NCI-H2081 treated with DMSO at 0.1 percent for 48 hours (cell line): Measurements from ENCODE around the gene DNAAF5.

ENCODE experiments used
- DNase-seq: peaks from one replicate; lab custom pipeline; 2025; lab: John Stamatoyannopoulos, UW

Gene DNAAF5

GRCh38 chr7:815284-816216, 89.1 kb downstream of the DNAAF5 start:
- DNase-seq = no peak

- peak; percentile 89 for DNase-seq
Measured at GRCh38 chr7:816300-816750, 89.8 kb downstream of the DNAAF5 start.

DNA sequence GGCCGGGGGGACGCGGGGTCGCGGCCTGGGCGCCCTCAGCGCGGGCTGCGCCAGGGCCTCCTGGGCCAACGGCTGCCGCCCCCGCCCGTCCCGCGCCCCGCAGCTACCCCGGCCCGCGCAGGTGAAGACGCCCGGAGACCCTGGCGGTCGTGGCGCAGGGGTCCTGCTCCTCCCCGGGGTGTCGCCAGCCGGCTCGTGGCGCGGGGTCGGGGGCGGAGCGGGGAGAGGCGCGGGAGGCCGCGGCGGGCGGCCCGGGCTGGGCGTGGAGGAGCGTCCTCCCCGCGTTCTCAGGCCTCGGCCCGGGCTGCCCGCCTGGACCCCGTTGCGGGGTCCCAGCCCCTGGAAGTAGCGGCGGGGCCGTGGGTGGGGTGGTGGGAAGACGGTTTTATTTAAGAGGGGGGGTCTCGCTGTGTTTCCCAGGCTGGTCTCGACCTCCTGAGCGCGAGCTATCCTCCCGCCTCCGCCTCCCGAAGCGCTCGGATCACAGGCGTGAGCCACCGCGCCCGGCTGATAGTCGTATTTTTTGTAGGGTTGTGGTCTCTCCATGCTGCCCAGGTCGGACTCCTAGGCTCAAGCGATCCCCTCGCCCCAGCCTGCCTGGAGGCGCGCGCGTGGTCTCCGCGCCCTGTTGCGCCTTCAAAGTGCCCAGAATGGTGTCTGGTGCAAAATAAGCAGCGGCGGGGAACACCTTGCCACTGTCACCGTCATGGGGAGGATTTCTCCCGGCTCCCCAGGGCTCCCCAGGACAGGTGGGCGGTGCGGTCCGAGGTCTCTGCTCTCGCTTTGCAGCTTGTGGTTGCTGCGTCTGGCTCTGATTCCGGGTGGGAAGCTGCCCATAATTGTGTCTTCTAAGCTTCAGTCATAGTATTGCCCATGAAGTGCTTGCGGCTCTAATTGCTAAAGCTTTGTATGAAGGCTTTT, 90.5 kb downstream of the DNAAF5 start:
- no peak for DNase-seq

- no peak for DNase-seq
Measured at GRCh38 chr7:818031-818699, 91.7 kb downstream of the DNAAF5 start.

DNA sequence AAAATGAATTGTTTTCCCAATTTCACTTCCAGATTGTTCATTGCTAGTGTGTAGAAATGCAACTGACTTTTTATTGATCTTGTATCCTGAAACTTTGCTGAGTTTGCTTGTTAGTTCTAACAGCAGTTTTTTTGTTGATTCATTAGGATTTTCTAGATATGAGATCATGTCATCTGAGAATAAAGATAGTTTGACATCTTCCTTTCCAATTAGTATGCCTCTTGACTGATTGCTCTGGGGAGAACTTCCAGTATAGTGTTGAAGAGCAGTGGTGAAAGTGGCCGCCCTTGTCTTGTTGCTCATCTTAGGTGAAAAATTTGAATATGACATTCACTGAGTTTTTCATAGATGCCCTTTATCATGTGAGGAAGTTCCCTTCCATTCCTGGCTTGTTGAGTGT, 93.8 kb downstream of the DNAAF5 start:
- no peak for DNase-seq

- no peak for DNase-seq
Measured at GRCh38 chr7:821688-822087, 95.2 kb downstream of the DNAAF5 start.

DNA sequence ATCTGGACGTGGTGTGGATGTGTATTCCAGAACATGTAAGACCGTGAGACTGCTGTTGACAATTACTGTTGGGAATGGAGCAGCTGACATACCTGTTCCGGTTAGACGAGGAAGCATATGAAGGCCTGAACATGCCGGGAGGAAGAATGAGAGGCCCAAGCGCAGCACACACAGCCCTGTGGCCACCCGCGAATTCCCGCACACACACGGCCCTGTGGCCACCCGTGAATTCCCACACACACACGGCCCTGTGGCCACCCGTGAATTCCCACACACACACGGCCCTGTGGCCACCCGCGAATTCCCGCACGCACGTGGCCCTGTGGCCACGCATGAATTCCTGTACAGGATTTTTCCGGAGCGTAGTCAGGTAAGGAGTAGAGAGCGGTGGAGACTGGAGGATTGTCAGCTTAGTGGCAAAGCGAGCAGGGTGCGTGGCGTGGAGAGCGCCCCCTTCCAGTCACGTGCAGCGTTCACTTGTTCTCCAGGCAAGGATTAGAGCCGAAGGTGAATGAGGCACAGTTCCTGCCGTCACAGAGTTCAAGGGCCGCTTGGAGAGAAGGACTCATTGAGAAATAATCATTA, 96.3 kb downstream of the DNAAF5 start:
- DNase-seq = no peak

DNA sequence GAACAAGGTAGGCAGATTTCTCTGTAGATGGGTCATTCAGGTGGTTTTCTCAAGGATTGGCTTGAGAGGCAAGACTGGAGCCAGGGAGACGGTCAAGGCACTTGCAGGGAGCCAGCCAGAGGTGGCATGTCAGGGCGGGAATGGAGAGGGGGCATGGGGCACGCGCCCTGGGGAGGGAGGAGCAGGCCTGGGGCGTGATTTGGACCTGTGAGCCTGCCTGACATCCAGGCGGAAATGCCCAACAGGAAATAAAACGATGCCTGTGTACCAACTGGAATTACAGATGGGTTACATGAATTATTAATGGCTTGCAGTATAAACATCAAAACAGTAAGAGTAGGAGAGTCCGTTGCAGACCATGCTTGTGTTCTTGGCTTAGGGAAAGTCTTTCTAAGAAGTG, 97.2 kb downstream of the DNAAF5 start:
- DNase-seq = no peak

- DNase-seq = no peak
Measured at GRCh38 chr7:824081-824480, 97.6 kb downstream of the DNAAF5 start.

DNA sequence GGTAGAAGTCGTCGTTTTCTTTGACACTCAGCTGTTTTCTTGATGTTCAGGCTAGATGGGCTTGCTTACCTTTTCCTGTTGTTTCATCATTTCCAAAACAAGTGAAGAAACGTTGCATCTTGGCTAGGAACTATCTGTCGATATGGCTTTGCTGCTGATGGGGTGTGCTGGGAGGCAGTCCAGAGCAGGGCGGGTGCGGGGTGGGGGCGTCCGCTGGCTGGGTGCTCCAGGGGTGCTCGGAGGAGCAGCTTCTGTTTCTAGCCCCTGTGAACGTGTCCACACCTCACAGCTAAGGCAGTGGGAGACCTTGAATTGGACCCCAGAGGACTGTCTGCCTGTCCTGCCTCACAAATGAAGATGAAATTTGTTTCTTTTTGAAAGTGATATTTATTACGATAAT, 98.2 kb downstream of the DNAAF5 start:
- DNase-seq = no peak

- DNase-seq = no peak
Measured at GRCh38 chr7:825386-825785, 98.9 kb downstream of the DNAAF5 start.

DNA sequence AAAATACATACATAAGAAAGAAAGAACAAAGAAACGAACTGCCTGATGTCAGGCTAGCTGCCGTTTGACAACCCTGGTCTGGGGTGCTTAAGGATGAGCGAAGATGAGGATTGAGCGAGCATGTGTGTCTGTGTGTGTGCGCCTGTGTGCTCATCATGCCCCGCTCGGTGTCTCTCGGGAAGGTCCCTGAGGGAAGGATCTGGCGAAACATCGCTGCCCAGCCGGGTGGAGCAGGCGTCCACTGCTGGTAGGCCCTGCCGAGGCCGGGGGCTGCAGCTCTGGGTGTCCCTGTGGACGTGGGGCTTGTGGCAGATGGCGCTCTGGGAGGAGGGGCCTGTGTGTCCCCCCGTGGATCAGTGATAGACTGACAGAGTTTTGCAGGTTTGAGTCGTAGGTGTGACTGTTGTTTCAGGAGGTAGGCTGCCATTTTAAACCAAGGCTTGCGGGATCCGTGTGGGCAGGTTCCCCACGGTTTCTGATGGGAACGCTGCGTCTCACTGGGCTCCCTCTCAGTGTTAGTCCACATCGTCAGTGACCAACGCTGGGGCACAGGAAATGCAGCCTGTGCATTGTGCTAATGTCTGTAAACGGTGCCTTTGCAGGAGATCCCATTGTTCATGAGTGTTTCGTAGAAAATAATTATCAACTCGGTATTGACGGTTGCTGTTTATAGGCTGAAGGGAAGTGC, 99.9 kb downstream of the DNAAF5 start:
- no peak for DNase-seq

GRCh38 chr7:828793-829561, 102.5 kb downstream of the DNAAF5 start:
- DNase-seq = no peak

DNA sequence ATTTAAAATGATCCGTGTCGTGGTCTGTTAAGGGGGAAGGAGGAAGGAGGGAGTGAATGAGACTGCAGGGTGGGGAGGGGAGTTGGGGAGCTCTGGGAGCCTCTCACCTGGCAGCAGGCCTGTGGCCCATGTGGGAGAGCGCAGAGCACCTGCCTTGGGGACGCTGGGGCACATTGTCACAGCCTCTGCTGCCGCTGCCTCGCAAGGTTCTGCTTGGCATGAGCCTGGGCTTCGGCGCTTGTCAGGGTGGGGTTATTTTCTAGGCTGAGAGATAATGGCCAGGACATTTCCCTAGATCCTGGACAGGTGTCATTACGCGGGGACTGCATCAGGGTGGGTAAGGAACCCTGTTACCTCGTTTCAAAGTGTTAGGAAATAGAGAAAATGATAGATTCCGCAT, 103.6 kb downstream of the DNAAF5 start:
- DNase-seq = no peak

- no peak for DNase-seq
Measured at GRCh38 chr7:831596-832166, 105.2 kb downstream of the DNAAF5 start.

- no peak for DNase-seq
Measured at GRCh38 chr7:832167-832967, 105.9 kb downstream of the DNAAF5 start, which contains the start of gene SUN1. SUN1 (plus strand) TSS chr7:832476; CDS start chr7:832525, 49 bp downstream.

- no peak for DNase-seq
Measured at GRCh38 chr7:832968-833424, 106.5 kb downstream of the DNAAF5 start.

DNA sequence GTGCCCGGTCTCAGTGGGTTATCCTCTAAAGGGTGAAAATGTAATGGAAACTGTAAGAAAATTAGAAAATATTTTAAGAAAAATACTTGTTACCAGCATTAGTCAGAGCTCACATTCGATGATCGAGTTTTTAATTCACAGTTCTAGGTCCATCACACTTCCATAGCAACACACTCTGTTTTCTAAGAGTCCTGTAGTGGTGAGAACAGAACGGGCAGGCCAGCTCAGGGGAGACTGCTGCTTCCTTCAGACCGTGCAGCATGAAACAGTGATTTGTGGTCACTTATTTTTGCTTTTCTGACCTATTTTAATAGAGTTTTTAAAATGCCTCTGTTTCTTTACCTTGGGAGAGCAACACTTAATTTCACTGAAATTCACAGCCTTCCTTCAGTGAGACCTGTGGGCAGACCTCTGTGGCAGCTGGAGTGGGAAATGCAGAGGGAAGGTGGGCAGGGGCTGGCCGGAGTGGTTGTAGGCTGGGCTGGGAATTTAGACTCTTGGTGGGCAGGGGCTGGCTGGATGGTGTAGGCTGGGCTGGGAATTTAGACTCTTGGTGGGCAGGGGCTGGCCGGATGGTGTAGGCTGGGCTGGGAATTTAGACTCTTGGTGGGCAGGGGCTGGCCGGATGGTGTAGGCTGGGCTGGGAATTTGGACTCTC, 107.2 kb downstream of the DNAAF5 start:
- DNase-seq = no peak
